ENCODE data around the gene HERC6. TPM values are rescaled to one million over a fixed set of nuclear protein-coding genes. Genes with fewer than 3 reads are reported as not detected.
"Not testable (repeated sequence)": the region's sequence is repeated elsewhere in the genome, so short reads cannot be mapped to it uniquely, and the experiment has no call there.

HERC6 gene
- total RNA-seq, 1 donor from 2014 or later, result 7.3 TPM

- Mint-ChIP-seq H3K4me3 (ENCODE audit: low read depth) (no peak overlapping the region), H3K36me3 (ENCODE audit: insufficient read depth) (no peaks in the 10 kb centered on the region), H3K9me3 (ENCODE audit: low read depth) (peaks cover 21% of the 10 kb centered on the region), H3K27me3 (no peaks in the 10 kb centered on the region), H3K27ac (no peak overlapping the region), H3K4me1 (ENCODE audit: low read depth) (no peaks in the 10 kb centered on the region)
- no peak for TF ChIP-seq CTCF (IDR thresholded peaks at IDR 0.05; ENCODE audit: unreplicated experiment)
- DNase-seq (ENCODE audit: low spot score, unreplicated experiment), result no peak
These were observed 19.1 kb upstream of the HERC6 start for GRCh38 chr4:88359558-88359957.

GRCh38 chr4:88360256-88360655, 18.4 kb upstream of the HERC6 start:
- Mint-ChIP-seq H3K36me3 (ENCODE audit: insufficient read depth) (no peaks in the 10 kb centered on the region), H3K9me3 (ENCODE audit: low read depth) (peaks cover 23% of the 10 kb centered on the region), H3K27me3 (no peaks in the 10 kb centered on the region), H3K4me3 (ENCODE audit: low read depth) (no peak overlapping the region), H3K4me1 (ENCODE audit: low read depth) (no peaks in the 10 kb centered on the region), H3K27ac (no peak overlapping the region)
- no peak for DNase-seq (ENCODE audit: low spot score, unreplicated experiment)
- TF ChIP-seq CTCF (IDR thresholded peaks at IDR 0.05; ENCODE audit: unreplicated experiment), result no peak

- Mint-ChIP-seq H3K27ac (no peak overlapping the region), H3K4me1 (ENCODE audit: low read depth) (no peaks in the 10 kb centered on the region), H3K36me3 (ENCODE audit: insufficient read depth) (no peaks in the 10 kb centered on the region), H3K4me3 (ENCODE audit: low read depth) (no peak overlapping the region), H3K9me3 (ENCODE audit: low read depth) (peaks cover 23% of the 10 kb centered on the region), H3K27me3 (no peaks in the 10 kb centered on the region)
- no peak for TF ChIP-seq CTCF (IDR thresholded peaks at IDR 0.05; ENCODE audit: unreplicated experiment)
- DNase-seq (ENCODE audit: low spot score, unreplicated experiment), result no peak
These were observed 17.9 kb upstream of the HERC6 start for GRCh38 chr4:88360791-88361190.

- peaks cover 23% of the 10 kb centered on the region for H3K9me3 Mint-ChIP-seq (ENCODE audit: low read depth)
- H3K27me3 Mint-ChIP-seq; H3K4me1 Mint-ChIP-seq (ENCODE audit: low read depth): not testable (repeated sequence)
These were observed 17.4 kb upstream of the HERC6 start for GRCh38 chr4:88361217-88361773.

GRCh38 chr4:88366460-88366859, 12.2 kb upstream of the HERC6 start:
- no peaks in the 10 kb centered on the region for H3K36me3 Mint-ChIP-seq (ENCODE audit: insufficient read depth)
- no peak for TF ChIP-seq CTCF (IDR thresholded peaks at IDR 0.05; ENCODE audit: unreplicated experiment)
- H3K27me3 Mint-ChIP-seq, result no peaks in the 10 kb centered on the region
- no peak for DNase-seq (ENCODE audit: low spot score, unreplicated experiment)
- no peak overlapping the region for H3K4me3 Mint-ChIP-seq (ENCODE audit: low read depth)
- H3K27ac Mint-ChIP-seq, result no peak overlapping the region
- no peaks in the 10 kb centered on the region for H3K4me1 Mint-ChIP-seq (ENCODE audit: low read depth)
- H3K9me3 Mint-ChIP-seq (ENCODE audit: low read depth), result peaks cover 13% of the 10 kb centered on the region

More at GRCh38 chr4:88361217-88361773, 17.4 kb upstream of the HERC6 start:
- not testable (repeated sequence) for H3K27ac Mint-ChIP-seq; DNase-seq (ENCODE audit: low spot score, unreplicated experiment); H3K4me3 Mint-ChIP-seq (ENCODE audit: low read depth); H3K36me3 Mint-ChIP-seq (ENCODE audit: insufficient read depth)

- Mint-ChIP-seq H3K4me3 (ENCODE audit: low read depth) (no peak overlapping the region), H3K27me3 (no peaks in the 10 kb centered on the region)
- no peak for TF ChIP-seq CTCF (IDR thresholded peaks at IDR 0.05; ENCODE audit: unreplicated experiment)
These were observed 10.8 kb upstream of the HERC6 start for GRCh38 chr4:88367826-88368225.

More at GRCh38 chr4:88367826-88368225, 10.8 kb upstream of the HERC6 start:
- Mint-ChIP-seq H3K36me3 (ENCODE audit: insufficient read depth) (no peaks in the 10 kb centered on the region), H3K27ac (no peak overlapping the region), H3K9me3 (ENCODE audit: low read depth) (peaks cover 7% of the 10 kb centered on the region), H3K4me1 (ENCODE audit: low read depth) (no peaks in the 10 kb centered on the region)
- no peak for DNase-seq (ENCODE audit: low spot score, unreplicated experiment)

Data from progenitor cell of endocrine pancreas (in vitro differentiated cells).